HEK293T (cell line): ENCODE results near the gene EFCAB8.
"Not testable (repeated sequence)": the region's sequence is repeated elsewhere in the genome, so short reads cannot be mapped to it uniquely, and the experiment has no call there.

Source experiments
- CTCF ChIA-PET: fragments of 350-600 bp; formaldehyde crosslinking; extraction: SDS; loops from one replicate; lab custom pipeline; 2021; ENCODE audit warnings: antibody characterized with exemption, inconsistent platforms; lab: Yijun Ruan, JAX
- POLR2A ChIA-PET: fragments of 350-600 bp; formaldehyde crosslinking; extraction: SDS; loops from one replicate; lab custom pipeline; 2020; ENCODE audit warnings: antibody characterized with exemption, inconsistent platforms; lab: Yijun Ruan, JAX
- DNase-seq: peaks from one replicate; pipeline ENCODE4 v3.0.0; 2012; ENCODE audit warnings: mixed read lengths; ENCODE audit errors: extremely low spot score
- ARNT ChIP-seq: fragments of 450-650 bp; IDR thresholded peaks from 2 replicates; pipeline ENCODE4 v1.6.1; 2017; ENCODE audit warnings: mild to moderate bottlenecking
- BHLHE40 ChIP-seq: fragments of 450-650 bp; IDR thresholded peaks from 2 replicates; pipeline ENCODE4 v1.6.1; 2016; ENCODE audit warnings: mild to moderate bottlenecking, moderate library complexity, borderline replicate concordance
- CTBP1 ChIP-seq: fragments of 450-650 bp; IDR thresholded peaks from 2 replicates; pipeline ENCODE4 v1.6.1; 2016; ENCODE audit warnings: borderline replicate concordance
- ELF4 ChIP-seq: fragments of 450-650 bp; IDR thresholded peaks from 2 replicates; pipeline ENCODE4 v1.6.1; 2017; ENCODE audit warnings: antibody characterized with exemption
- FOXA1 ChIP-seq: fragments of 450-650 bp; IDR thresholded peaks from 2 replicates; pipeline ENCODE4 v1.6.1; 2016; ENCODE audit warnings: mild to moderate bottlenecking
- FOXK2 ChIP-seq: fragments of 450-650 bp; IDR thresholded peaks from 2 replicates; pipeline ENCODE4 v1.6.1; 2016; ENCODE audit warnings: mild to moderate bottlenecking
- FOXM1 ChIP-seq: fragments of 450-650 bp; IDR thresholded peaks from 2 replicates; pipeline ENCODE4 v1.6.1; 2017; ENCODE audit warnings: mild to moderate bottlenecking, borderline replicate concordance
- HDGF ChIP-seq: fragments of 450-650 bp; IDR thresholded peaks from 2 replicates; pipeline ENCODE4 v1.6.1; 2017; ENCODE audit warnings: antibody characterized with exemption, borderline replicate concordance
- L3MBTL2 ChIP-seq: fragments of 450-650 bp; conservative IDR thresholded peaks from 2 replicates; pipeline ENCODE4 v1.6.1; 2016; ENCODE audit warnings: mild to moderate bottlenecking
- LEF1 ChIP-seq: fragments of 450-650 bp; IDR thresholded peaks from 2 replicates; pipeline ENCODE4 v1.6.1; 2017; ENCODE audit warnings: mild to moderate bottlenecking, borderline replicate concordance
- NFRKB ChIP-seq: fragments of 450-650 bp; IDR thresholded peaks from 2 replicates; pipeline ENCODE4 v1.6.1; 2016; ENCODE audit warnings: mild to moderate bottlenecking, moderate library complexity
- PKNOX1 ChIP-seq: fragments of 450-650 bp; IDR thresholded peaks from 2 replicates; pipeline ENCODE4 v1.6.1; 2016
- SP1 ChIP-seq: fragments of 450-650 bp; IDR thresholded peaks from 2 replicates; pipeline ENCODE4 v1.6.1; 2017
- SUZ12 ChIP-seq: fragments of 450-650 bp; IDR thresholded peaks from 2 replicates; pipeline ENCODE4 v1.6.1; 2016; ENCODE audit warnings: mild to moderate bottlenecking
- TARDBP ChIP-seq: fragments of 450-650 bp; IDR thresholded peaks from 2 replicates; pipeline ENCODE4 v1.6.1; 2016
- ZNF384 ChIP-seq: fragments of 450-650 bp; IDR thresholded peaks from 2 replicates; pipeline ENCODE4 v1.6.1; 2016

EFCAB8 gene

GRCh38 chr20:32941155-32941885, 82.6 kb downstream of the EFCAB8 start:
- DNase-seq = no peak
- POLR2A ChIA-PET = no interaction called here
- TF ChIP-seq NFRKB (no peak), HDGF (no peak), FOXA1 (no peak), ZNF384 (no peak), TARDBP (no peak), PKNOX1 (no peak), FOXM1 (no peak), SUZ12 (no peak), BHLHE40 (no peak), ARNT (no peak), ELF4 (no peak), LEF1 (no peak), CTBP1 (no peak), SP1 (no peak)
- CTCF ChIA-PET = no interaction called here

- POLR2A ChIA-PET = no interaction called here
- CTCF ChIA-PET = interaction anchor here (0.6 kb wide), 1 partner anchor 106 kb away, joined by 3 read pairs; no protein-coding TSS in a partner anchor
- TF ChIP-seq PKNOX1 (no peak), HDGF (no peak), FOXK2 (no peak), SP1 (no peak), FOXM1 (no peak), ARNT (no peak), CTBP1 (no peak)
- no peak for DNase-seq
Measured at GRCh38 chr20:32943490-32944052, 84.8 kb downstream of the EFCAB8 start.

GRCh38 chr20:32945710-32946221, 87.0 kb downstream of the EFCAB8 start:
- TF ChIP-seq ELF4 (no peak), LEF1 (no peak), L3MBTL2 (no peak), FOXM1 (no peak), ZNF384 (no peak)
- peak; percentile 54 for DNase-seq
- POLR2A ChIA-PET = no interaction called here
- CTCF ChIA-PET = interaction anchor here (0.6 to 1.7 kb wide), 2 partner anchors 9 to 25 kb away, joined by 3 to 4 read pairs; no protein-coding TSS in a partner anchor

- DNase-seq = no peak
- no peak for TF ChIP-seq FOXA1
- POLR2A ChIA-PET = no interaction called here
- CTCF ChIA-PET = interaction anchor here (0.6 to 1.7 kb wide), 2 partner anchors 10 to 24 kb away, joined by 3 to 4 read pairs; no protein-coding TSS in a partner anchor
Measured at GRCh38 chr20:32946629-32947028, 87.9 kb downstream of the EFCAB8 start.

GRCh38 chr20:32950539-32950938, 91.8 kb downstream of the EFCAB8 start:
- DNase-seq, CTCF ChIA-PET, POLR2A ChIA-PET: not testable (repeated sequence)

GRCh38 chr20:32957459-32957858, 98.7 kb downstream of the EFCAB8 start:
- CTCF ChIA-PET = no interaction called here
- POLR2A ChIA-PET = no interaction called here
- no peak for TF ChIP-seq FOXK2
- no peak for TF ChIP-seq FOXM1
- TF ChIP-seq SP1 = no peak
- TF ChIP-seq ARNT = no peak
- no peak for TF ChIP-seq FOXA1
- no peak for DNase-seq

GRCh38 chr20:32958574-32958973, 99.9 kb downstream of the EFCAB8 start:
- ChIA-PET POLR2A (no interaction called here), CTCF (no interaction called here)
- no peak for DNase-seq
- TF ChIP-seq SP1 (no peak), FOXK2 (no peak), CTBP1 (no peak), FOXM1 (no peak), ZNF384 (no peak), ARNT (no peak), BHLHE40 (no peak), L3MBTL2 (no peak)
